Cerebellar nuclear complex (tissue), 1 donor: ENCODE data around the gene ACE.

Experiments used
- DNase-seq, 2 experiments: peaks; one replicate each; lab custom pipeline; 2025; lab: John Stamatoyannopoulos, UW

ACE gene

DNA sequence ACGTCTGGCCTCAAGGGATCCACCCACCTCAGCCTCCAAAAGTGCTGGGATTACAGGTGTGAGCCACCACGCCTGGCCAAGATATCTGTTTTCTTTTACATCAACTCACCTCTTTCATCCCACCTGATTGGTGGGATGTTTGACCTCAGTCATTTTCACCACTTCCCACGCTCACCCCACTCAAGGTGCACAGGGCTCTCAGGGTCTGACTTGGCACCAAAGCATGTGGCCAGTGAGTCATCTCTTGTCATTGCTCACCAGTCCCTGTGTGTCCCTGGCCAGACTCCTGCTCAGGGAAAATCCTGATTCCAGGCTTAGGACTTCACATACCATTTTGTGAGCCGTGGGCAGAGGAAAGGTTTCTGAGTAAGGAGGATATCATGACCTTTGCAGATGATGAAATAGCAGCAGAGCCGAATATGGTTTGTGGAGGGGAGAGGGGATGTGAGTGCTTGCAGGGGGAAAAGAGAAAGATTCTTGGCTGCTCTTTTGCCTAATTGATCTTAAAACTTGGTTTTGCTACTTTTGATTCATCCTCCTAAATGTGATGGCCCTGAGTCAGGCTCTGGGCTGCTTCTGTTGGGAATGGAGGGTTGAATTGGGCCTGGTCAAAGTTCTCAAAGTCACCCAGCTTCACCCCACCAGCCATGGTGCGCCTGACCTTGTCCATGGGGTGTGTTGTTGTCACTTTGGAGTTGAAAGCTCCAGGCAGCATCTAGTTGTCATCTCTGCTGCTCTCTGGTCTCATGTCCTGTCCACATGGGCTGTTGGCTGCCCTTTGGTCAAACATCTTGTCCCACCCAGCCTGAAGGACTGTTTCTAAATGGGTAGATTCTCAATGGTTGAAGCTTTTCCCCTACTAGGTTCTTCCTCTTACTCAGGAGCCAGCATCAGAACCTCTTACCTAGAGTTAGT, 40.3 kb downstream of the ACE start:
- DNase-seq: no peak

DNA sequence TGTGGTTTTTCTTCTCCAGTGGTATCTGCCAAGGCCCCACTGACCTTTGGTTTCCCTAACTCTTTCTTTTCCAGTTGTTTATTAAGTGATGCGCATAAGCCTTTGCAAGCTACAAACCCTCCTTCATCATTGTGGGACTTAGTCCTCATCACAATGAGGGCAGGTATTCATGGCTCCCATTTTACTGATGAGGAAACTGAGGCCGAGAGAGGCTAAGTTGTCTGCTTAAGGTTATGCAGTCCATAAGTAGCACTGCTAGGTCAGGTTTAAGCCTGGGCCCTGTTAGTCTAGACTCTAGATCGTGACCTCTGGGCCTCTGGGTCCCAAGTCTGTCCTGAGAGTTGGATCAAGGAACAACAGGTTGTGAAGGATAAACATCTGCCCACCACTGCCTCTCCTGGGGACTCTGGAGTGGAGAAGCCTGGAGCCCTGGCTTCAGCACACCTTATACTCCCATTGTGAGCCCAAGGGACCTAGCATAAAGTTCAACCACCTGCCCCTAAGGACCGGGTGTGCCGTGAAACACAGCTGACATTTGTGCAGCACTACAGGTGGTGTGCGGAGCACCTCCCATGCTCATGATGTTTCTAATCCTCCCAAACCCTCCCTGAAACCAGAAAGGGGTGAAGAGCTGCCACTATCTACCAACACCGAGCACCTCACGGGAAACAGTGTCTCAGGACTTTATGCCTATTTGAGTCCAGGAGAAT, 41.1 kb downstream of the ACE start:
- DNase-seq: no peak

DNA sequence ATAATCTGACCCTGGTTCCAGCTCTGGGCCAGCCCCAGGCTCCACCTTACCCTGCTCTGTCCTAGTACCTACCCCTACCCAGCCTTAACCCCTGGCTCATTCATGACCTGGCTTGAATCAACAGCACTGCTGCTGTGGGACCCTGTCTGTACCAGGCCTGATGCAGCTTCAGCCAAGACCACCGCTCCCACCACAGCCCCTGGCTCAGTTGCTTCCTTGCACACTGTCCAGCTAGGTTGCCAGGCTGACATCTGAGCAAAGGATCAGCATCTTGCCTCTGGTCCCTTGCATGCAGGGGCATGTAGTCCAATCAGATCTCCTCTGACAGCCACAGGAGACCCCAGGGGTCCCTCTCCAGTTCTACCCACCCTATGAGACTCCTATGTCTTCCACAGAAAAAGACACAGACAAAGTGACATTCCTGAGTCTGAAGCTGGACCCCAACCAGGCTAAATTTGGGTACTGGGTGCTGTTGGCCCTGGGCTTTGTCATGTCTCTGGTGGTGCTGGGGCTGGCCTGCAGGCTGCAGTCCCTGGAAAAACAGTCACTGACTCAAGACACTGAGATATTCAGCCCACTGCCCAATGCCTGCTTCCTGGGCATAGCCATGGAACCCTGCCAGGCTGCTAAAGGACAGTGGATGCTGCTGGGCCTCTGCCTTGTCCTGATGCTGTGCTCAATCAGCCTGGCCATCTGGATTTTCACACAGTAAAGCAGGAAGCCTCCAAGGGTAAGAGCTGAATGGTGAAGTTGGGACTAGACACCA, 42.4 kb downstream of the ACE start:
- DNase-seq: no peak

DNA sequence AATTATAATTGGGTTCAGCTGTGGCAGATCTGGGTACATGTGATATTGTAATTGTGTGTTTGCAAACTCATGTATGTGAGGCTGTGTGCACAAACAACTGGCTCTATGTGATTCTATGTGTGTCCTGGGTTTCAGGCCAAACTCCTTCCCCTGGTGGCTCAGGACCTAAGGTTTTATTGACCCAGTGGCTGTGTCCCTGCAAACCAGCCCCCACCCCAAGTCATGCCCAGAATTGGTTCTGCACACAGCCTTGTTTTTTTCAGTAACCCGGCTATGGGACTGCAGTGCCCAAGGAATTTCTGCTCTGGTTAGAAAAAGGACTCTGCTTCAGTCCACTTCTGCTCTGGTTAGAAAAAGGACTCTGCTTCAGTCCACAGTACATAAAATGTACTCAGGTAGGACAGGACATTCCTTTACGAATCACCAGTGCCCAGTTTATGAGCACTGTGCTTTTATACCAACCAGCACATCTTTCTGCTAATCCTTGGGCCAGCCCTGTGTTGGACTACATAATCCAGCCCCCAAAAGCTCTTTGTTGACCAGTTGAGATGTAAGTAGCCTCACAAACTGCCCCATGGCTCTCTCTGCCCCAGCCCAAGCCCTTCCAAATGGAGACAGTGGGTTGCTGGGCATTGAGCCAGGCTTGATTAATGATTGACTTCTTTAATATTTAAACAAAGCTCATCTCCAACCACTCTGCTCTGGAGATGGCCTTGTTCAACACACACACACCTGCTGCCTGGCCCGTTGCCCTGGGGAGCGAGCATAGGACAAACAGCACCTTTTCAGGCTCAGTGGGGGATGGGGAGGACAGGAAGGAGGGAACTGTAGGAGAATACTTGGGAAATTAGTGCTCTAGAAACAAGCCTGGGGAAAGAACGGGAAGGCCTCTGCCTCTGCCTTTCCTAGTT, 43.4 kb downstream of the ACE start:
- no peak for DNase-seq

DNA sequence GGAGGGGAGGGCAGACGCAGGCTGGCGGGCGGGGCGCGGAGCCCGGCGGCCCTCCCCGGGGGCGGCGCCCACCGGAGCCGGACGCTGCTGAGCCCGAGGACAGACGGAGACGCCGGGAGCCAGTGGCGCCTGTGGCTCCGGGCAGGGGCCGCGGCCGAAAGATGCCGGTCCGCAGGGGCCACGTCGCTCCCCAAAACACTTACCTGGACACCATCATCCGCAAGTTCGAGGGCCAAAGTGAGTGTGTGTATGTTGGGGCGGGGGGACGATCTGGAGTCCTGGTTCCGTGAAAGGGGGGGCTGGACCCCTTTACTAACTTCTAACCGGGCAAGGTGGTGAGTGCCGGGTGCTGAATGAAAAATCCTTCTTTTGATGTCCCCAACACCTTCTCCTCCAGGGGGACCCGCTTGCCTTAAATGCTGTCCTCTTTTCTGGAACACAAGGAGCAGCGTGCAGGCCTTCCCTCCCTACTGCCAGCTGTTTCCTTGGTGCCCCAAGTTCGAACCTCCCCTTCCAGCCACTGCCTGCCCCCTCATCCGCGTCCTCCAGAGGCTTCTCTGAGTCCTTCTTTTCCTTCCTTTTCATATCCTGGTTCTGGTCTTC, 46.5 kb downstream of the ACE start, which contains the start of gene KCNH6:
Gene KCNH6 (plus strand): TSS at position 106 of the 603 bp plus-strand sequence. CDS start 56 bp downstream, at position 162.
- DNase-seq: no peak

DNA sequence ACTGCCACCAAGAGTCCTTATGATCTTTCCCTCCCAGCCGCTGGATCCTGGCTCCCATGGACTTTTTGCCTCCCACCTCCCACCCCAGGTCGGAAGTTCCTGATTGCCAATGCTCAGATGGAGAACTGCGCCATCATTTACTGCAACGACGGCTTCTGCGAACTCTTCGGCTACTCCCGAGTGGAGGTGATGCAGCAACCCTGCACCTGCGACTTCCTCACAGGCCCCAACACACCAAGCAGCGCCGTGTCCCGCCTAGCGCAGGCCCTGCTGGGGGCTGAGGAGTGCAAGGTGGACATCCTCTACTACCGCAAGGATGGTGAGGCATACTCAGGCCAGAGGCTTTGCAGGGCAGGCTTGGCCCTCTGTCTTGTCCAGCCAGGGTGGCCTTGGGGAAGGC, 47.2 kb downstream of the ACE start:
- no peak for DNase-seq

DNA sequence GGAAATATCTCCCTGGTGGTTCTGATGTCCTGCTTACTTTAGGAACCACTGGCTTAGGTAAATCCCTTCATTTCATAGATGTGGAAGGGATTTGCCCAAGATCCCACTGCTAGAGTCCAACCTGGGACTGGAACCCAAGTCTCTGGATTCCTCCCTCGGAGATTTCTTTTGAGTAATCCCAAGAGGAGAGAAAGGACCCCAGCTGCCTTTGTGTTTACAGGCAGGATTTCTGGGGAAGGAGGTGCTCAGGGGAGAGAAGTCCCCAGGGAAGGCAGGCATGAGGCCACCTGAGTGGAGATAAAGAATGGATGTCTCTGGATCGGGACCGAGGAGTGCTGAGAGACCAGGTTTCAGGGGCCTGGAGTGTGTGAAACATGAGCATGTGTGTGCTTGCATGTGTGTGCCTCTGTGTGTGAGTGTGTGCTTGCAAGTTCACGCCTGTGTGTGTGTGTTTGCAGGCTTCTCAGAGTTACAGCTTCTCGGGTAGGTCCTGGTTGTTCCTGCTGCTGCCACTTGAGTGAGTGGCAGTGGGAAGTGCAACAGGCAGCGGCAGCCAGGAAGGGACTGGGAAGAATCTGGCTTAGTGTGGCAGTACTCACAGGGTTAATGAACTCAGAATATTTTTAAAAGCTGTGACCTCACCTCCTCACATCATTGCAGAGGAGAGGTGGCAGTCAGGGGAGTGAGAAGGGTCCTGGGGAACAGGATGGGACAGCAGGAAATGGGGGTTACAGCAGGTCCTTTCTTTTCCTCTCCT, 48.5 kb downstream of the ACE start:
- no peak for DNase-seq

DNA sequence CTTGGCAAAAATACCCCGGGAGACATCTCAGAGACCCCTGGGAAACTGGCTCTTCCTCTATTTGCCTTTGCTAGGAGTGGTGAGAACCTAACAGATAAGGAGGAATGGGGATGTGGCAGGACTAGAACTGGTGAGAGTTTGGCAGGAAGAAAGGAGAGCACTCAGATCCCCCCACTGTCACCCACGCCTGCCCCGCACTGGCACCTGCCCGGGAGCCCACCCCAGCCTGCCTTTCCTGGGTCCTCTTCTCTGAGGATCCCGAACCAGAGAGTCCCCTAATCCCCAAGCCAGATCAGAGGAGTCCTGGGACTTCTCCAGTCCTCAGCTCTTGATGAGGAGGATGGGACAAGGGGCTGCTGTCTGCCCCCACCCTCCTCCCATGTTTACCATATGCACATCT, 50.0 kb downstream of the ACE start:
- no peak for DNase-seq

DNA sequence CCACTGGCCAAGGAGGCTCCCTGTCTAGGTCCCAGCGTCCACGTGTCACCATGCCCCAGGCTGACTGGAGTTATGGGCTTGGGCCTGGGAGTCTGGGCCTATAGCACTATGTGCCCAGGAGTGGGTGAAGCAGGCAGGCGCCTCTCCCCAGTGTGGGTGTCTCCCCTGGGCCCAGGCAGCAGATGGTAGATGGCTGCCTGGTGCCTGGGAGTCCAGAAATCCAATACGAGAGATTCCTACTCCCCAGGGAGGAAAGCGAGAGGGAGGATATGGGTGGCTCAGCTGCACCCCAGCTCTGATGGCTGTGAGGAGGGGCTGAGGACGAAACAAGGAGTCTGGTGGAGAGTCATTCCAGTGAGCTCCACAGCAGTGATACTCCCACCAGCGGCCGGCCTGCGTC, 51.3 kb downstream of the ACE start:
- no peak for DNase-seq

DNA sequence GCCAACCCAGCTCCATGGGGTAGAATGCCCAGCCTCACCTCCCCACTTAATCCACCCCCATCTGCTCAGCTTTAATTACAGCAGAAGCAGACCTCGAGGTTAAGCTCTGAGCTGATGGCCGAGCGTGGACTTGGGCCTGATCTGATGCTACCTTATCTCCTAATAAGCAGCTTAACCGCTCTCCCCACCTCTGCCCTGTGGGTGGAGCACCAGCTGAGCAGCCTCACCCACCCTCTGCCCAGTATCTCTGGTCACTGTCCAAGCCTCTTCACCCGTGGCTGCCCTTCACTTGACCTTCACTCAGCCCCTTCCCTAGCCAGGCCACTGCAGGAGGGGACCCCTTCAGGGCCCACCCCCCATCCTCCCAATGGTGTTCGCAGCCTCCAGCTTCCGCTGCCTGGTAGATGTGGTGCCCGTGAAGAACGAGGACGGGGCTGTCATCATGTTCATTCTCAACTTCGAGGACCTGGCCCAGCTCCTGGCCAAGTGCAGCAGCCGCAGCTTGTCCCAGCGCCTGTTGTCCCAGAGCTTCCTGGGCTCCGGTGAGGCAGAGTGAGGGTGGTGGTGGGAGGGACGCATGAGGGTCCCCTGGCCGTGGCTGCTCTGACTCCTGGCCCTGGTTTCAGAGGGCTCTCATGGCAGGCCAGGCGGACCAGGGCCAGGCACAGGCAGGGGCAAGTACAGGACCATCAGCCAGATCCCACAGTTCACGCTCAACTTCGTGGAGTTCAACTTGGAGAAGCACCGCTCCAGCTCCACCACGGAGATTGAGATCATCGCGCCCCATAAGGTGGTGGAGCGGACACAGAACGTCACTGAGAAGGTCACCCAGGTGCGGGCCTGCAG, 53.1 kb downstream of the ACE start:
- DNase-seq: no peak

DNA sequence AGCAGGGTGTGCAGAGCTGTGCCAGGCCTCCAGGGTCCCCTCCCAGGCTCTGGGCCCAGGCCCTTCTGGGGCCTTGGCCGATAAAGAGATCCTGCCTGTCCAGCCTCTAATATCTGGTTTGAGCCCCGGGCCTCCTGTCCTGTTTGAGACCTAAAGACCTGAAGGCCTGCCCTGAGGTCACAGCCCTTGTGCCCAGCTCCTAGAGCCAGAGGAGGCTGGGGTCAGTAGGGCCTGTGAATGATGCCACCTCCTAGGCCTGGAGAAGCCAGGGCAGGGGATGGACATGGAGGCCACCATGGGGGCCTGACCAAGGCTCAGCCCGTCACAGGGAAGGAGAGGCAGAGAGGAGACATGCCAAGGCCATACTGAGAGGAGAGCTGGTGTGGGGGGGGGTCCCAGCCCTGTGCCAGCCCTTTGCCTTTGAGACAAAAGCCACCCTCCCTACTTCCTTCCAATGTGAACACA, 53.7 kb downstream of the ACE start:
- DNase-seq: no peak

DNA sequence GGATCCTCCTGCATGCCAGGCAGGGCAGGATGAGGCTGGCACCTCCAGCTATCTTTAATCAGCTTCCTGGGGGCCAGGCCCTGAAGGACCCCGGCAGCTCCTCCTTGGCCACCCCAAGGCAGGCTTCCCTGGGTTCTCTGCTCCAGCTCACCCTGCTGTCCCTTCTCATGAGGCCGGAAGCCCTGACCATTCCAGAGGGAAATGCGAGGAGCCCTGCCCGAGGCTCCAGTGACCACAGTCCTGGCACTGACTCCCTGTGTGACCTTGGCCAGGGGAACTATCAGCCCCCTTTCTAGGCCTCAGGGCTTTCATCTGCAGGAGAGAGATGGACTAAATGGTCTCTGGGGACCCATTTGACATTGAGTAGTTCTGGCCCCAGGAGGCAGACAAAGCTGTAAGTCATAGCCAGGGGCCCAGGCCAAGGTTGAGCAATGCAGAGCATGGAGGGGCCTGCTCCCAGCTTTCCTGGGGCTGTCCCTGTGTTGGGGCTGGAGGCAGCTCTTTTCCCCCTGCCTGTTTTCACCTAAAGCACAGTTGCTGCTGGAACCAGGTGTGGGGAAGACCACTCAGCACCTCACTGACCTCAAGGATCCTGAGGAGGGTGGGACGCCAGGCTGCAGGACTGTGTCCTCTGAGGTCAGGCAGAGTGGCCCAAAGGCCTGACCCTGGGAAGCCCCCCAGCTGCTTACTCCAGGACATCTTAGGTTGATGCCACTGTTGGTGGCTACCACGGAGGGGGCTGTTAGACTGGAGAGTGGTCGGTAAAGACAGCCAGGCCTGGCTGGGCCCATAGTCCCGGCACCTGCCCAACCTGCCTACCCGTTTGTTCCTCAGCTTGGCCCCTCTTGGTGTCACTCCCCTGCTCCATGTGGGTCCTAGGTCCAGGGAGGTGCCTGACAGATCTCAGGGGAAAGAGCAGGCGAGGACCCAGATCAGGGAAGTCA, 54.4 kb downstream of the ACE start:
- DNase-seq: no peak

DNA sequence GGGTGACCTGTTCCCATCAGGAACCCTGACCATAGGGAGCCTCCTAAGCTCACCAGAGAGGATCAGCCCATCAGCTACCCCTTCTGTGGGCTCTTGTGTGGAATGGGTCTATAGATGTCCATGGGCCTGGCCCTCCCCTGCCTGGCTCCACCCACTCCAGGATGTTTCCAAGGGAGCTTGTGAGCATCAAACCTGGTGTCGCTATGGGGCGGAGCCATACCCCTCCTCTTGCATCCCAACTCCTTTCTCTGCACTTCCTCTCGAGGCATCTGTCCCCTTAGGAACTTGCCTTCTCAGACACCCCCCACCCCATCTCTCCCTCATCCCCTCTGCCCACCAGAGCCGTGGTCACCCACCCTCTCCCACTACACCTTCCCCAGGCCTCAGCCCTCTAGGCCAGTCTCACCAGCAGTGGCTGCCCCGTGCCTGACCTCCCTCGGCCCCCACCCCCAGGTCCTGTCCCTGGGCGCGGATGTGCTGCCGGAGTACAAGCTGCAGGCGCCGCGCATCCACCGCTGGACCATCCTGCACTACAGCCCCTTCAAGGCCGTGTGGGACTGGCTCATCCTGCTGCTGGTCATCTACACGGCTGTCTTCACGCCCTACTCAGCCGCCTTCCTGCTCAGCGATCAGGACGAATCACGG, 56.7 kb downstream of the ACE start:
- DNase-seq: no peak

DNA sequence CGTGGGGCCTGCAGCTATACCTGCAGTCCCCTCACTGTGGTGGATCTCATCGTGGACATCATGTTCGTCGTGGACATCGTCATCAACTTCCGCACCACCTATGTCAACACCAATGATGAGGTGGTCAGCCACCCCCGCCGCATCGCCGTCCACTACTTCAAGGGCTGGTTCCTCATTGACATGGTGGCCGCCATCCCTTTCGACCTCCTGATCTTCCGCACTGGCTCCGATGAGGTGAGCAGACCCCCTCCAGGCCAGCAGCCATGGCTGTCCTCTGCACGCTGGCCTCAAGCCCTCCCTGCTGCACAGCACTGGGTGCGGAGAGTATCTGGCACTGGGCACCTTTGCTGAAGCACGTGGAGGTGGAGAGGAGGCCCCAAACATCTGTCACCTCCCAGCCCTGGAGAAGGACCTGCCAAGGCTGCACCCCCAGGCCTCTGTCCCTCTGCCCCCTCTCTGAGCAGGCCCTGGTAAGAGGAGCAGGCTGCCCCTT, 57.3 kb downstream of the ACE start:
- no peak for DNase-seq

DNA sequence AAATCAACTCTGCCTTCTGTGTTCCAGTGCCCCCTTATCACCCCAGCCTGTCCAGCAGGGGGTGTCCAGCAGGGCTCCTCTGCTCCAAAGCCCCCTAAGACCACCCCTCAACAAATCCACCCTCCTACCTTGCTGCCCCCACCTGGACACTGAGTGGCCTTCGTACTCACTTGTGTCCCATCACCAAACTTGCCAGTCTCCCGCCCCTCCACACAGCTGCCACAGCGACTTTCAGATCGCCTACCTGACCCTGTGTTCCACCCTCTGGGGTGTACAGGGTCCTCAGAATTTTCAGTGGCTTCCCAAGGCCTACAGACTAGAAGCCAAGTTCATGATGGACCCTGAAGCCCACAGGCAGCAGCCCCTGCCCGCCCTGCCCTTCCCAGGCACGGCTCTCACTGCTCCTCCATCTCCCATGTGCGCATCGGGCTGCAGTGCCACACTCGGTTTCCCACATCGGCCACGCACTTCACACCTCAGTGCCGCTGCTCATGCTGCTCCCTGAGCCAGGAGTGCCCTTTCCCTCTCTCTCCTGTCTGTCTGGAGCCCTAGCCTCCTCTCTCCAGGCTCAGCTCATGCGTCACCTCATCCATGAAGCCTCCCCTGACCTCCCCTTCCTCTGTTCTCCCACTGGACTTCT, 58.1 kb downstream of the ACE start:
- DNase-seq: no peak

DNA sequence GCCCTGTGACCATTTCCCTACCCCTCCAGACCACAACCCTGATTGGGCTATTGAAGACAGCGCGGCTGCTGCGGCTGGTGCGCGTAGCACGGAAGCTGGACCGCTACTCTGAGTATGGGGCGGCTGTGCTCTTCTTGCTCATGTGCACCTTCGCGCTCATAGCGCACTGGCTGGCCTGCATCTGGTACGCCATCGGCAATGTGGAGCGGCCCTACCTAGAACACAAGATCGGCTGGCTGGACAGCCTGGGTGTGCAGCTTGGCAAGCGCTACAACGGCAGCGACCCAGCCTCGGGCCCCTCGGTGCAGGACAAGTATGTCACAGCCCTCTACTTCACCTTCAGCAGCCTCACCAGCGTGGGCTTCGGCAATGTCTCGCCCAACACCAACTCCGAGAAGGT, 58.8 kb downstream of the ACE start:
- DNase-seq: no peak

DNA sequence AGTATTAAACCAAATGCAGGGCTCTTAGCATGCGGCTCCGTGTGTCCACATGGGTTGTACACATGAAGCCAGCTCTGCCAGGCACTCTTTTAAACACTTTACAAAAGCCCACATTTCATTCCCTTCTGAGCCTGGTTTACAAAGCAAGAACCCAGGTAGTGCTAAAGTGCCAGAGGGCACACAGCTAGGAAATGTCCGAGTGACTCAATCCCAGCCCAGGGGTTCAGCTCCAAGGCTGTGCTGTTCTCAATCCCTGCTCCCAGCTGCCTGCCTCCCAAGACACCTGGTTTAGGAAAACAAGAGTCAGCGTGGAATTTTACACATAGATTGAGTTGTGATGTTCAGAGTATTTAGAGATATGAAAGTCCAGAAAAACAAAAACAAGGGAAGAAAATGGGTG, 60.1 kb downstream of the ACE start:
- no peak for DNase-seq
